ENCODE results near the gene ELMO1. TPM values are rescaled to one million over a fixed set of nuclear protein-coding genes. Genes with fewer than 3 reads are reported as not detected.

Gene ELMO1
- total and polyA plus RNA-seq, 10 of the 15 experiments (the other 5 are each of a cell fraction or from before 2014, with no cell fraction given), result 22.6 to 85.9 (median 56.6) TPM

GRCh38 chr7:37038706-37039105 is 410.0 kb downstream of the ELMO1 start:
- intact Hi-C loops (cut with micrococcal nuclease; ENCODE audit: unreplicated experiment) (no loop called here), in situ Hi-C loops (cut with MboI) (no loop called here)
- ATAC-seq (no peak), FAIRE-seq (no peak), DNase-seq (ENCODE audit: low read depth, low spot score) (no peak)
- Histone ChIP-seq H4K20me1 (ENCODE audit: control insufficient read depth, insufficient read depth) (no peaks in the 10 kb centered on the region), H3K9me3 (replicated peaks; ENCODE audit: control insufficient read depth, insufficient read depth, low read length) (no peaks in the 10 kb centered on the region; the same call in 2 of the 3 replicates), H3K4me1 (ENCODE audit: control insufficient read depth, insufficient read depth, low read length) (no peaks in the 10 kb centered on the region), H3K9ac (ENCODE audit: control insufficient read depth, insufficient read depth, low read length) (no peak overlapping the region), H3K79me2 (ENCODE audit: control insufficient read depth, insufficient read depth, low read length) (no peaks in the 10 kb centered on the region), H3K4me2 (ENCODE audit: control insufficient read depth, insufficient read depth) (no peak overlapping the region), H3K4me3 (no peak overlapping the region), H2AFZ (ENCODE audit: control insufficient read depth, low read depth, low read length) (no peak overlapping the region), H3K27ac (ENCODE audit: control insufficient read depth, insufficient read depth) (no peak overlapping the region), H3K27me3 (replicated peaks in 1 of 2; ENCODE audit: control insufficient read depth in 2 of 2, insufficient read depth in 2 of 2, low read length in 1 of 2) (no peaks in the 10 kb centered on the region), H3K36me3 (ENCODE audit: control insufficient read depth in 2 of 2, insufficient read depth in 2 of 2, low read length in 1 of 2) (no peaks in the 10 kb centered on the region)
- CTCF ChIA-PET, result no interaction called here
- POLR2A ChIA-PET, result no interaction called here
- BruUV-seq (replicated peaks), result no TSS peak
- no peak for TF ChIP-seq RBBP5 (conservative IDR thresholded peaks at IDR 0.05)
- TF ChIP-seq KLF5 (IDR thresholded peaks at IDR 0.05; ENCODE audit: partially characterized antibody), result no peak
- no peak for TF ChIP-seq IRF4 (IDR thresholded peaks at IDR 0.05; ENCODE audit: low read depth, low read length)
- TF ChIP-seq POU2F2 (IDR thresholded peaks at IDR 0.05; ENCODE audit: borderline replicate concordance, low read depth, low read length), result no peak
- TF ChIP-seq MYC (IDR thresholded peaks at IDR 0.05; ENCODE audit: insufficient read depth, insufficient read length, insufficient replicate concordance, low read length, severe bottlenecking), result no peak
- no peak for TF ChIP-seq STAT3 (IDR thresholded peaks at IDR 0.05; ENCODE audit: low read depth, low read length)
- no peak for TF ChIP-seq ZNF24 (IDR thresholded peaks at IDR 0.05)
- RAD21 ChIA-PET (ENCODE audit: unreplicated experiment), result interaction anchor here (0.6 kb wide), 1 partner anchor 594 kb away, joined by 5 read pairs; no protein-coding TSS in a partner anchor
- SMC1A ChIA-PET (ENCODE audit: uncharacterized antibody, unreplicated experiment), result interaction anchor here (0.7 to 1.0 kb wide), 2 partner anchors 12 to 27 kb away, joined by 3 read pairs; no protein-coding TSS in a partner anchor

GRCh38 chr7:37037286-37037685 is 411.4 kb downstream of the ELMO1 start:
- no peak for ATAC-seq
- DNase-seq (ENCODE audit: low read depth, low spot score), result no peak
- Histone ChIP-seq H2AFZ (ENCODE audit: control insufficient read depth, low read depth, low read length) (no peak overlapping the region), H3K9me3 (replicated peaks; ENCODE audit: control insufficient read depth, insufficient read depth, low read length) (no peaks in the 10 kb centered on the region; the same call in 2 of the 3 replicates), H3K36me3 (ENCODE audit: control insufficient read depth in 2 of 2, insufficient read depth in 2 of 2, low read length in 1 of 2) (no peaks in the 10 kb centered on the region), H3K9ac (ENCODE audit: control insufficient read depth, insufficient read depth, low read length) (no peak overlapping the region), H3K27ac (ENCODE audit: control insufficient read depth, insufficient read depth) (no peak overlapping the region), H3K4me2 (ENCODE audit: control insufficient read depth, insufficient read depth) (no peak overlapping the region), H4K20me1 (ENCODE audit: control insufficient read depth, insufficient read depth) (no peaks in the 10 kb centered on the region), H3K27me3 (replicated peaks in 1 of 2; ENCODE audit: control insufficient read depth in 2 of 2, insufficient read depth in 2 of 2, low read length in 1 of 2) (no peaks in the 10 kb centered on the region), H3K4me1 (ENCODE audit: control insufficient read depth, insufficient read depth, low read length) (no peaks in the 10 kb centered on the region), H3K79me2 (ENCODE audit: control insufficient read depth, insufficient read depth, low read length) (no peaks in the 10 kb centered on the region), H3K4me3 (no peak overlapping the region)
- SMC1A ChIA-PET (ENCODE audit: uncharacterized antibody, unreplicated experiment), result no interaction called here
- RAD21 ChIA-PET (ENCODE audit: unreplicated experiment), result no interaction called here
- 97% methylated on average over 5 of the region's 5 CpGs for WGBS (ENCODE audit: insufficient coverage, insufficient replicate concordance, low lambda C conversion rate, missing lambda C conversion rate)
- BruUV-seq (replicated peaks), result no TSS peak
- intact Hi-C loops (cut with micrococcal nuclease; ENCODE audit: unreplicated experiment), result no loop called here
- CTCF ChIA-PET, result interaction anchor here (1.3 kb wide), 1 partner anchor 49 kb away, joined by 3 read pairs; no protein-coding TSS in a partner anchor
- FAIRE-seq, result no peak
- in situ Hi-C loops (cut with MboI), result no loop called here
- POLR2A ChIA-PET, result no interaction called here
- TF ChIP-seq, protein P1, sequence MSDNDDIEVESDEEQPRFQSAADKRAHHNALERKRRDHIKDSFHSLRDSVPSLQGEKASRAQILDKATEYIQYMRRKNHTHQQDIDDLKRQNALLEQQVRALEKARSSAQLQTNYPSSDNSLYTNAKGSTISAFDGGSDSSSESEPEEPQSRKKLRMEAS (IDR thresholded peaks at IDR 0.05; ENCODE audit: low read depth, low read length), result no peak
- no peak for TF ChIP-seq IKZF2 (IDR thresholded peaks at IDR 0.05)
- TF ChIP-seq IKZF1 (conservative IDR thresholded peaks at IDR 0.05), result no peak
- TF ChIP-seq SPI1 (IDR thresholded peaks at IDR 0.05; ENCODE audit: borderline replicate concordance, insufficient read depth, low read depth, low read length), result no peak
- TF ChIP-seq SIX5 (IDR thresholded peaks at IDR 0.05; ENCODE audit: low read depth, low read length, severe bottlenecking), result no peak
- TF ChIP-seq RELA (IDR thresholded peaks at IDR 0.05; ENCODE audit: borderline replicate concordance, partially characterized antibody), result no peak
- TF ChIP-seq, protein P2, sequence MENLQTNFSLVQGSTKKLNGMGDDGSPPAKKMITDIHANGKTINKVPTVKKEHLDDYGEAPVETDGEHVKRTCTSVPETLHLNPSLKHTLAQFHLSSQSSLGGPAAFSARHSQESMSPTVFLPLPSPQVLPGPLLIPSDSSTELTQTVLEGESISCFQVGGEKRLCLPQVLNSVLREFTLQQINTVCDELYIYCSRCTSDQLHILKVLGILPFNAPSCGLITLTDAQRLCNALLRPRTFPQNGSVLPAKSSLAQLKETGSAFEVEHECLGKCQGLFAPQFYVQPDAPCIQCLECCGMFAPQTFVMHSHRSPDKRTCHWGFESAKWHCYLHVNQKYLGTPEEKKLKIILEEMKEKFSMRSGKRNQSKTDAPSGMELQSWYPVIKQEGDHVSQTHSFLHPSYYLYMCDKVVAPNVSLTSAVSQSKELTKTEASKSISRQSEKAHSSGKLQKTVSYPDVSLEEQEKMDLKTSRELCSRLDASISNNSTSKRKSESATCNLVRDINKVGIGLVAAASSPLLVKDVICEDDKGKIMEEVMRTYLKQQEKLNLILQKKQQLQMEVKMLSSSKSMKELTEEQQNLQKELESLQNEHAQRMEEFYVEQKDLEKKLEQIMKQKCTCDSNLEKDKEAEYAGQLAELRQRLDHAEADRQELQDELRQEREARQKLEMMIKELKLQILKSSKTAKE (IDR thresholded peaks at IDR 0.05; ENCODE audit: low read depth, poor library complexity, severe bottlenecking), result no peak
- no peak for TF ChIP-seq USF2 (IDR thresholded peaks at IDR 0.05; ENCODE audit: borderline replicate concordance, low read depth, low read length)
- no peak for TF ChIP-seq HDGF (IDR thresholded peaks at IDR 0.05)
- no peak for TF ChIP-seq NFIC (IDR thresholded peaks at IDR 0.05; ENCODE audit: low read depth, low read length)

All from GM12878 (cell line).